ENCODE data around the gene IL1R1.

- TF ChIP-seq SMC3 (conservative IDR thresholded peaks at IDR 0.05; ENCODE audit: poor library complexity) (no peak), POLR2AphosphoS5 (IDR thresholded peaks at IDR 0.05) (no peak)
Observed at GRCh38 chr2:102126660-102127059, 15.9 kb upstream of the IL1R1 start.
